Measurements from ENCODE around the gene SMYD5. TPM values are rescaled to one million over a fixed set of nuclear protein-coding genes. Genes with fewer than 3 reads are reported as not detected.
A peak's percentile ranks its signal among the peaks of the same experiment; 100 is the strongest.

SMYD5 gene
- total RNA-seq, 4 donors from 2014 or later = 12.1 to 19.6 (median 15.4) TPM

DNA sequence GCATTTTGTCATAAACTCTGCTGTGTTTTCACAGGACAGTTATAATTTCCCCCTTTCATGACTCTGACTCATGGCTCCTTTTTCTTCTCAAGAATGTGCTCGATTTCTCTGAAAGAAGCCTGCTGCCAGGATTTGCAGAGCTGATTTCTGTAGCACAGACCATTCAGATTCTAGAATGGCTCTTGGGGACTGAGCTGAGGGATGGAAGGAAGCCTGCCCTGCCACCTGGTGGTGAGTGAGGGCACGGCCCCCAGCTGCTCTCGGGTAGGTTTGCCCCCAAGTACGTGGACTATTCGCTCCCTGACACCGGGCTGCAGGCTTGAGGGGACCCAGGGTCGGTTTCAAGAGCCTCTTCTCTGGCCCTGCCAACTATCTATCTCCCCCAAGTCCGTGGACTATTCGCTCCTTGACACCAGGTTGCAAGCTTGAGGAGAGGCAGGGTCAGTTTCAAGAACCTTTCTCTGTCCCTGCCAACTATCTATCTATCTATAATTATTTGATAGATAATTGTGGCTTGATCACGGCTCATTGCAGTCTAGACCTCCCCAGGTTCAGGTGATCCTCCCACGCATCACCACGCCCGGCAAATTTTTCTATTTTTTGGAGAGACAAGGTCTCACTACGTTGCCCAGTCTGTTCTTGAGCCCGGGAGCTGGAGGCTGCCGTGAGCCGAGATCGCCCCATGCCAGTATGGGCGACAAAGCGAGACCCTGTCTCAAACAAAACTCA, 1.4 kb upstream of the SMYD5 start:
- Histone ChIP-seq H3K4me3 (no peak overlapping the region), H3K27me3 (no peaks in the 10 kb centered on the region), H3K9me3 (no peaks in the 10 kb centered on the region), H3K36me3 (no peaks in the 10 kb centered on the region), H3K27ac (replicated peaks in 1 of 4) (peak overlapping the region in 2 of 4 donors; percentile 20 to 28), H3K4me1 (peaks cover 4 to 35% (median 27%) of the 10 kb centered on the region in 4 donors)
- 71% methylated on average over 16 of the region's 20 CpGs for WGBS
- no peak for DNase-seq (ENCODE audit: extremely low spot score)
- TF ChIP-seq POLR2AphosphoS5 (IDR thresholded peaks at IDR 0.05) (peak in 1 of 2 donors; percentile 35), EP300 (IDR thresholded peaks at IDR 0.05) (no peak), POLR2A (IDR thresholded peaks at IDR 0.05; ENCODE audit: low read depth) (no peak)
- TF ChIP-seq, protein P1, sequence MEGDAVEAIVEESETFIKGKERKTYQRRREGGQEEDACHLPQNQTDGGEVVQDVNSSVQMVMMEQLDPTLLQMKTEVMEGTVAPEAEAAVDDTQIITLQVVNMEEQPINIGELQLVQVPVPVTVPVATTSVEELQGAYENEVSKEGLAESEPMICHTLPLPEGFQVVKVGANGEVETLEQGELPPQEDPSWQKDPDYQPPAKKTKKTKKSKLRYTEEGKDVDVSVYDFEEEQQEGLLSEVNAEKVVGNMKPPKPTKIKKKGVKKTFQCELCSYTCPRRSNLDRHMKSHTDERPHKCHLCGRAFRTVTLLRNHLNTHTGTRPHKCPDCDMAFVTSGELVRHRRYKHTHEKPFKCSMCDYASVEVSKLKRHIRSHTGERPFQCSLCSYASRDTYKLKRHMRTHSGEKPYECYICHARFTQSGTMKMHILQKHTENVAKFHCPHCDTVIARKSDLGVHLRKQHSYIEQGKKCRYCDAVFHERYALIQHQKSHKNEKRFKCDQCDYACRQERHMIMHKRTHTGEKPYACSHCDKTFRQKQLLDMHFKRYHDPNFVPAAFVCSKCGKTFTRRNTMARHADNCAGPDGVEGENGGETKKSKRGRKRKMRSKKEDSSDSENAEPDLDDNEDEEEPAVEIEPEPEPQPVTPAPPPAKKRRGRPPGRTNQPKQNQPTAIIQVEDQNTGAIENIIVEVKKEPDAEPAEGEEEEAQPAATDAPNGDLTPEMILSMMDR (IDR thresholded peaks at IDR 0.05) = peak; percentile 77 to 98 (median 82)
- intact Hi-C loops (cut with DNase I) = loop anchor here (10.0 kb wide), 1 partner anchor 172 kb away; the partner anchor contains the start of gene ALMS1

DNA sequence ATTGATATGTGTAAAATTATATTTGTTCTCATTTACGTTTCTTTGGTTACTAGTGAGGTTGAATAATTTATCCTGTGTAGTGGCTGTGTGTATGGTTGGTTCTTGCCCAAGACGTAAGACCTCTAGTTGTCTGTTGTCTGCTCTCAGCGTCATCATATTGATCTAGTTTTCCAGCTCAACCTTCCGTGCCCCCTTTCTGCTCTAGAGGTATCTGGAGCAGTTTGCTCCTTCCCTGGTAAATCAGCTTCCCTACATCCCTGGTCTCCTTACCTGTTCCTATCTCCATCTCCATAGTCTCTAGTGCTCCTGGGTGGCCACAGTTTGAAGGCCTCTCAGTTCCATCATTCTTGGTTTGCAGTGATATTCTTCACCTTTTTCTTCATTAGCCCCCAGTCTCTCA, 1.2 kb downstream of the SMYD5 start:
- H3K4me3 ChIP-seq = no peak overlapping the region
- H3K27ac ChIP-seq (replicated peaks in 1 of 4) = peak overlapping the region in 1 of 4 donors; percentile 81
- no peak for DNase-seq (ENCODE audit: extremely low spot score)
- H3K4me1 ChIP-seq = peaks cover 4 to 35% (median 27%) of the 10 kb centered on the region in 4 donors
- TF ChIP-seq, protein P1 (IDR thresholded peaks at IDR 0.05) = no peak
- TF ChIP-seq EP300 (IDR thresholded peaks at IDR 0.05) (no peak), POLR2A (IDR thresholded peaks at IDR 0.05; ENCODE audit: low read depth) (no peak), POLR2AphosphoS5 (IDR thresholded peaks at IDR 0.05) (no peak)
- WGBS = 76% methylated on average over 4 of the region's 4 CpGs
- intact Hi-C loops (cut with DNase I) = loop anchor here (10.0 kb wide), 1 partner anchor 170 kb away; the partner anchor contains the start of gene ALMS1
- H3K36me3 ChIP-seq = peaks cover 0 to 20% (median 15%) of the 10 kb centered on the region in 4 donors
- no peaks in the 10 kb centered on the region for H3K9me3 ChIP-seq
- H3K27me3 ChIP-seq = no peaks in the 10 kb centered on the region

DNA sequence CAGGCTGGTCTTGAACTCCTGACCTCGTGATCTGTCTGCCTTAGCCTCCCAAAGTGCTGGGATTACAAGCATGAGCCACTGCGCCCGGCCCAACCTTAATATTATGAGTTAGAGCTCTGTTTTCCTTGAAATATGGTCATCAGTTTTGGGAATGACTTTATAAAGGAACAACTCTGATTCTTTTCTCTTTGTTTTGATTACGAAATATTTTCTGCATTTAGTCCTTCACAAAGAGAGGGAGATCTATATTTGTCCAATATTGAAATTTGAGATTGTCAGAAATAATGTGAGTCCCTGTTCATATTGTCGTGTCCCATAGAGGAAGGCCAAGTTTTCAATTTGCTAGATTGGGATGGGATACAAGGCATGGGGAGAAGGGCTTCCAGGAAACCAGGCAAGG, 3.1 kb downstream of the SMYD5 start:
- Histone ChIP-seq H3K4me1 (peaks cover 4 to 32% (median 25%) of the 10 kb centered on the region in 4 donors), H3K27me3 (no peaks in the 10 kb centered on the region), H3K27ac (replicated peaks in 1 of 4) (no peak overlapping the region), H3K4me3 (no peak overlapping the region), H3K36me3 (peaks cover 5 to 39% (median 34%) of the 10 kb centered on the region in 4 donors), H3K9me3 (no peaks in the 10 kb centered on the region)
- intact Hi-C loops (cut with DNase I) = loop anchor here (10.0 kb wide), 1 partner anchor 168 kb away; the partner anchor contains the start of gene ALMS1
- DNase-seq (ENCODE audit: extremely low spot score) = no peak
- TF ChIP-seq EP300 (IDR thresholded peaks at IDR 0.05) (no peak), POLR2AphosphoS5 (IDR thresholded peaks at IDR 0.05) (no peak), POLR2A (IDR thresholded peaks at IDR 0.05; ENCODE audit: low read depth) (no peak)
- TF ChIP-seq, protein P1 (IDR thresholded peaks at IDR 0.05) = no peak
- WGBS = 92% methylated on average over 5 of the region's 5 CpGs

DNA sequence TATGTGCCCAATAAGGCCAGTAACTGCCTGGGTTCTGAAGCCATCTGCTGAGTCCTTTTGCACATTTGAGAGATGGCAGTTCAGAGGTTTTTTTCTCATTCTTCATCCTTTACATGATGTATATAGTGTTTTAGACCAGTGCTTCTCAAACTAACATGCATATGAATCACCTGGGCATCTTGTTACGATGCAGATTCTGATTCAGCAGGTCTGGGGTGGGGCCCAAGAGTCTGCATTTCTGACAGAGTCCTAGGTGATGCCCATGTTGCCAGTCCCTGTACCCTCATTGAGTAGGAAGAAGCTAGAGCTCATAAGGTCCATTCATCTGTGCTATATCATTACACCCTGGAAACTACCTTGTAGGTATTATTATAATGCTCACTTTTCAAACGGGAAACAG, 3.8 kb downstream of the SMYD5 start:
- peaks cover 5 to 46% (median 41%) of the 10 kb centered on the region in 4 donors for H3K36me3 ChIP-seq
- H3K9me3 ChIP-seq = no peaks in the 10 kb centered on the region
- intact Hi-C loops (cut with DNase I) = loop anchor here (10.0 kb wide), 1 partner anchor 167 kb away; the partner anchor contains the start of gene ALMS1
- H3K27me3 ChIP-seq = no peaks in the 10 kb centered on the region
- peaks cover 4 to 25% (median 19%) of the 10 kb centered on the region in 4 donors for H3K4me1 ChIP-seq
- no peak for DNase-seq (ENCODE audit: extremely low spot score)
- no peak for TF ChIP-seq POLR2AphosphoS5 (IDR thresholded peaks at IDR 0.05)
- no peak for TF ChIP-seq POLR2A (IDR thresholded peaks at IDR 0.05; ENCODE audit: low read depth)
- TF ChIP-seq EP300 (IDR thresholded peaks at IDR 0.05) = no peak
- TF ChIP-seq, protein P1 (IDR thresholded peaks at IDR 0.05) = no peak
- H3K27ac ChIP-seq (replicated peaks in 1 of 4) = no peak overlapping the region
- WGBS = 92% methylated on average over 2 of the region's 2 CpGs
- H3K4me3 ChIP-seq = no peak overlapping the region
